Stimulated activated CD8-positive, alpha-beta memory T cell treated with anti-CD3 and anti-CD28 coated beads, Interleukin-2, amount 100 ng/mL, for 1 hour (primary cell): Measurements from ENCODE around the gene GLYATL1B.
"Not testable (repeated sequence)": the region's sequence is repeated elsewhere in the genome, so short reads cannot be mapped to it uniquely, and the experiment has no call there.

Source experiments
- DNase-seq, 2 donors: peaks; one replicate each; pipeline ENCODE4 v3.0.0-alpha.2; 2020; ENCODE audit warnings: low read depth in 2 of 2

The GLYATL1B gene

GRCh38 chr11:59086007-59086406 lies at the start of gene GLYATL1B:
Gene GLYATL1B (plus strand): TSS chr11:59086307. CDS start chr11:59086307, 0 bp downstream.
- DNase-seq, result not testable (repeated sequence)

- not testable (repeated sequence) for DNase-seq
Measured at GRCh38 chr11:59036542-59036941, 49.6 kb upstream of the GLYATL1B start.

GRCh38 chr11:59037434-59037833 lies 48.7 kb upstream of the GLYATL1B start:
- DNase-seq, result not testable (repeated sequence)

- DNase-seq, result no peak
Measured at GRCh38 chr11:59040607-59041006, 45.5 kb upstream of the GLYATL1B start.

- DNase-seq, result not testable (repeated sequence)
Measured at GRCh38 chr11:59051383-59051782, 34.7 kb upstream of the GLYATL1B start.

GRCh38 chr11:59052355-59052754 lies 33.8 kb upstream of the GLYATL1B start:
- not testable (repeated sequence) for DNase-seq

- DNase-seq, result peak; percentile 46 to 63
Measured at GRCh38 chr11:59053387-59053786, 32.7 kb upstream of the GLYATL1B start.

GRCh38 chr11:59058120-59059033 lies 27.7 kb upstream of the GLYATL1B start:
- DNase-seq, result peak; percentile 59 to 60

GRCh38 chr11:59060096-59060495 lies 26.0 kb upstream of the GLYATL1B start:
- DNase-seq, result not testable (repeated sequence)

- no peak for DNase-seq
Measured at GRCh38 chr11:59062602-59063529, 23.2 kb upstream of the GLYATL1B start.

- not testable (repeated sequence) for DNase-seq
Measured at GRCh38 chr11:59063996-59064727, 21.9 kb upstream of the GLYATL1B start.

GRCh38 chr11:59069087-59069486 lies 17.0 kb upstream of the GLYATL1B start:
- DNase-seq, result no peak

- DNase-seq, result no peak
Measured at GRCh38 chr11:59076876-59077571, 9.1 kb upstream of the GLYATL1B start.

GRCh38 chr11:59078435-59078834 lies 7.7 kb upstream of the GLYATL1B start:
- DNase-seq, result no peak

GRCh38 chr11:59079086-59079485 lies 7.0 kb upstream of the GLYATL1B start:
- no peak for DNase-seq

- not testable (repeated sequence) for DNase-seq
Measured at GRCh38 chr11:59080421-59080820, 5.7 kb upstream of the GLYATL1B start.

GRCh38 chr11:59081430-59082020 lies 4.6 kb upstream of the GLYATL1B start:
- not testable (repeated sequence) for DNase-seq

- DNase-seq, result no peak
Measured at GRCh38 chr11:59088162-59088561, 2.1 kb downstream of the GLYATL1B start.

GRCh38 chr11:59093576-59093975 lies 7.5 kb downstream of the GLYATL1B start:
- not testable (repeated sequence) for DNase-seq

- not testable (repeated sequence) for DNase-seq
Measured at GRCh38 chr11:59095225-59095624, 9.1 kb downstream of the GLYATL1B start.
